Stimulated activated naive CD8-positive, alpha-beta T cell treated with anti-CD3 and anti-CD28 coated beads, Interleukin-15, Interleukin-2, amounts not matched to agents 100 U/mL and 50 U/mL, for 24 hours (primary cell): ENCODE data around the gene UACA.
"Not testable (repeated sequence)": the region's sequence is repeated elsewhere in the genome, so short reads cannot be mapped to it uniquely, and the experiment has no call there.

Experiments used
- ATAC-seq: fragments of 150-1000 bp; cut with Tn5 transposase; one replicate; pipeline ENCODE4 v1.10.0; 2021
- DNase-seq: peaks from one replicate; pipeline ENCODE4 v3.0.0; 2021

The UACA gene

DNA sequence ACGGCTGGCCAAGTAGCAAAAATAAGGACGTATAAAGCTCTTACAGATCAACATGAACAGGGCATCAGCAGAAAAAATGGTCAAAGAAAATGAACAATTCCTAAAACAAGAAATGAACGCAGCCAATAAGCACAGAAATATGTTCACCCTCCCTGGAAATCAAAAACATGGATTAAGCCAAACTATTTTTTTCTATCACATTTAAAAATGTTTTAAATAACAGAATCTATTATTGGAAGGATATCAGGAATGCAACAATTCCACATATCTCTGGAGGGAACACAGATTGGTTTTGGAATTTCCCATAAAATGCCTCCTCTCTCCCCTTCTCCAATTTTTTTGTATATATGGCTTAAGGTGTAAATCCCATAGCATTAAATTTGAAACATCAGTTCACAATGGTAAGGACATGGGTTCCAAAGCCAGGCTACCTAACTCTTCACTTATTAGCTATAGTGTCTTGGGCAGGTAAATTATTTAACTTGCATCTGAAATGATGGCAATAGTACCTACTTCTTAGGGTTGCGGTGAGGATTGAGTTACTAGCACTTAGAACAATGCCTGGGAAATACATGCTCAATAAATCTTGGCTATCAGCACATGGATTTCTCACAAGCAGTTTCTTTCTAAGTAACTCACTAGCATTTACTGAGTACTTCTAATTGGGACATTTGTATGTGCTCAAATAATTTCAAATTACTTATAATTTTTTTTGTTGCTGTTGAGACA, 10.1 kb downstream of the UACA start:
- DNase-seq (no peak), ATAC-seq (no peak)

DNA sequence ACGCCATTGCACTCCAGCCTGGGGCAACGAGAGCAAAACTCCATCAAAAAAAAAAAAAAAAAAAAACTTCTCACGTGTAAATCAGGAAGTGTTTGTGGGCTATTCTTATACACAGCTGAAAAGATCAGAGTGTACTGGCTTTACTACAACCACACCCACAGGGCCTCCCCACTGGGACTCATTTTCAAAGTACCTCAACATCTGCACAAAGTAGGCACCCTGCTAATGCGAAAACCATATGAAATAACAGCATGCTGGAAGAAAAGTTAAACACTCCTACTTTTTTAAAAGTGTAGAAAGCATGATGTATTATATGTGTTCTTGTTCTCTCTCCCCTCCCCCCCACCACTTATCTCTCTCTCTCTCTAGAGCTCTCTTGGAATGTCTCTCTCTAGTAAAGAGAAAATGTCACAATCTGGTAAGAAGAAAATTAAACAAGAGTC, 11.1 kb downstream of the UACA start:
- no peak for ATAC-seq

DNA sequence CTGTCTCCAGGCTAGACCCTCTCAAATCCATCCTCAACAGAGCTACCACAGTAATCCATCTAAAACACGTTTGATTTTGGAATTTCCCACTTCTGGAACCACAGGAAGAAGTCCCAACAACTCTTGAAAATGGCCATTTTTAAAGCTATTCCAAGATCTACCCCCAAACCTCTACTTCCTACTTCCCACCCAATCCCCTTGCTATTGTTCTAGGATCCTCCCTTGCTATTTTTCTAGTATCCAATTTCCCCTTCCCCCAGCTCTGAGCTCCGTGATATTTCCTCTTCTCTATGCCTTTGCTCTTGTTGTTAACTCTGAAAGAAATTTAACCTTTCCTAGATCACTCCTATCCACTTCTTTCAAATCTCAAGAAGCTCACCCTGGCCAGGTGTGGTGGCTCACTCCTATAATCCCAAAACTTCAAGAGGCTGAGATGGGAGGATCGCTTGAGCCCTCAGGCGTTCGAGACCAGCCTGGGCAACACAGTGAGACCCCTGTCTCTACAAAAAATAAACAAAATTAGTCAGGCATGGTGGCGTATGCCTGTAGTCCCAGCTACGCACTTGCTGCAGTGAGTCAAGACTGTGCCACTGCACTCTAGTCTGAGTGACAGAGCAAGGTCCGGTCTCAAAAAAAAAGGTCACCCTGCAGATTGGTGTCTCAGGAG, 13.0 kb downstream of the UACA start:
- DNase-seq, result no peak
- no peak for ATAC-seq

More for the DNA sequence above, 11.1 kb downstream of the UACA start:
- no peak for DNase-seq

DNA sequence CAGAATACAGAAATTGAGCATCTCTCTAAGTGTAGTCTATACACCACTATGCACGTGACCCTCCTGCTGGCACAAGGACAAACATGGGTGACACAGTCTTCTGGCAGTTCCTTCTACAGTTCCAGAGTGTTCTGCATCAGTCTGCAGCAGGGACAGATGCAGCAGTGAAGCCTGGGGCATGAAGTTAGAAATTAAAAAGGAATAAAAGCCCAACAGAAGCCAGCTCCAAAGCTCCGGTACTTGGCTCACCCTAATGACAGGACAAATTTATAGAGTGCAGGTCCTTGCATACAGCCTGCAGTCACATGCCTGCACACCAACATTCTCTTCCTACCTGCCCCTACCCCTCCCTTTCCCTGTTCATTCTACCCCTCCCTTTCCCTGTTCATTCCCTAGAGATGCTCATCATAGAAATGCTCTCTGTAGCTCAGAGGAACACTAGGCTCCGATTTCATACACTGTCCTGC, 15.0 kb downstream of the UACA start:
- ATAC-seq (no peak), DNase-seq (no peak)

DNA sequence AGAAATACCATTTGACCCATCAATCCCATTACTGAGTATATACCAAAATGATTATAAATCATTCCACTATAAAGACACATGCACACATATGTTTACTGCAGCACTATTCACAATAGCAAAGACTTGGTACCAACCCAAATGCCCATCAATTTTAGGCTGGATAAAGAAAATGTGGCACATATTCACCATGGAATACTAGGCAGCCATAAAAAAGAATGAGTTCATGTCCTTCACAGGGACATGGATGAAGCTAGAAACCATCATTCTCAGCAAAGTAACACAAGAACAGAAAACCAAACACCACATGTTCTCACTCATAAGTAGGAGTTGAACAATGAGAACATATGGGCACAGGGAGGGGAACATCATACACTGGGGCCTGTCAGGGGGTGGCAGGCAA, 16.8 kb downstream of the UACA start:
- not testable (repeated sequence) for DNase-seq, ATAC-seq

DNA sequence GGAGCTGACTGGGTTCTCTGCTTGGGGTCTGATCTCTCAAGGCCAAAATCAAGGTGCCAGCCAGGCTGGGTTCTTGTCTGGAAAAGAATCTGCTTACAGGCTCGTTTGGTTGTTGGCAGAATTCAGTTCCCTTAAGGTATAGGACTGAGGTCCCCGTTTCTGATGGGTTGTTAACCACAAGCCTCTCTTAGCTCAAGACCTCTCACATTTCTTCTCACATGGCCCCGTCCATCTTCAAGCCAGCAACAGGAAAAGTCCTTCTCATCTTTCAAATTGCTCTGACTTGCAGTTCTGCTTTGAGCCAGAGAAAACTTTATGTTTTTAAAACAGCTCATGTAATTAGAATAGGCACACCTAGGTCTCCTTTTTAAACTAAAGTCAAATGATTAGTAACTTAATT, 20.4 kb downstream of the UACA start:
- DNase-seq (no peak), ATAC-seq (no peak)

DNA sequence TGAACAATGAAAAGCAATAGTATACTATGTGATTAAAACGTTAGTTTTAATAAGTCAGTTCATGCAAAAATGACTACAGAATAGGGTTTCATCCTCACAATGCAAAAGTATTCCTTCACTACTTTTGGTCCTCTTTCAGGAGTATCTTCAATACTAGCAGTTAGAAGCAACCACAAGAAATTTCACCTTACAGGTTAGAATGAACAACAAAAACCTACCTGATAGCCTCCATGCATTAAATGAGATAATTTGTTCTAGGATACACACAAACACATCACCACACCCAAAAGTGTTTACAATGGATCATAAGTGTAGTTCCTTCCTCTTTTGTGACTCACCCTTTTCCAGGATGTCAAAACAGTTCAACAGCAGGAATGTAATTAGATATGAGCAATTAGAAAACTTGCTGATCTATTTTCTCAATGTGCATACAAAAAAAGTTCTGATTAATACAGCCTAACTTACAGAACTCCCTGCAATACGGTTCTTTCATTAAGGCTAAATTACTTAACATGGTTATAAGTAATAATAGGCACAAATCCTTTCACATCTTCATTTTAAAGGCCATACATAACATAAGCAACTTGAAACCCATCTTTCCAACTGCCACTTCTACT, 21.6 kb downstream of the UACA start:
- DNase-seq (no peak), ATAC-seq (no peak)

DNA sequence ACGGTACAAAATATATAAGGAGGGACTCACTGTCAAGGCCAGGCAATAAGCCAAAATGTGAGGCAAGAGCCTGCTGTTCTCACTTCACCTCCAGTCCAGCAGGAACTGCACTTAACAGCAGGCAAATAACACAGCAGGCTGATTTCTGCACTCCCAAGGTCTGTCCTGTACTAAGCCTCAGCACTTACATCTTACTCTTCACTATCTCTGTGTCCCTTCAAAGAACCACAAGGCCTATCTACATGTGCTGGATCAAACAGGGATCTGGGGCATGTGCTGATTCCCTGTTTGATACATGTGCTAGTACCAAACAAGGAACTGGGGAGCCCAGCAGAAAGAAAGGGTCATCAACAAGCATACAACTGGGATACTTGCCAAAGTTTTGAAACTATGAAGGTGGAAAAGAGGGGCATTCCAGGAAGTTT, 22.2 kb downstream of the UACA start:
- ATAC-seq (no peak), DNase-seq (no peak)

DNA sequence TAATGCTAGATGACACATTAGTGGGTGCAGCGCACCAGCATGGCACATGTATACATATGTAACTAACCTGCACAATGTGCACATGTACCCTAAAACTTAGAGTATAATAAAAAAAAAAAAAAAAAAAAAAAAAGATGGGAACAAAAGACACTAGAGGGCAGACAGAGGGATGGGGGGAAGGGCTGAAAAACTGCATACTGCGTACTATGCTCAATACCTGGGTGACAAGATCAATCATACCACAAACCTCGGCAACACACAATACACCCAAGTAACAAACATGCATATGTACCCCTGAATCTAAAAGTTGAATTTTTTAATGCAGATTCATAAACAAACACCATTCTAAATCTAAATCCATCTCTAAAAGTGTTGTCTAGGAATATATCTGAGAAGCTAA, 28.3 kb downstream of the UACA start:
- DNase-seq, ATAC-seq: not testable (repeated sequence)

DNA sequence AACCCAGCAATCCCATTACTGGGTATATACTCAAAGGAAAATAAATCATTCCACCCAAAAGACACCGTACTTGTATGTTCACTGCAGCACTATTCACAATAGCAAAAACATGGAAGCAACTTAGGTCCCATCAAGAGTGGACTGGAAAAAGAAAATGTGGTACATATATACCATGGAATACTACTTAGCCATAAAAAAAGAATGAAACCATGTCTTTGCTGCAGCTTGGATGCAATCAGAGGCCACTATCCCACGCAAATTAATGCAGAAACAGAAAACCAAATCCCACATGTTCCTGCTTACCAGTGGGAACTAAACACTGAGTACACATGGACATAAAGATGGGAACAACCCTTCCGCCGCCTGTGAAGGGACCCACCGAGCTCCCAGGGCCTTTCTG, 34.2 kb downstream of the UACA start:
- DNase-seq, result no peak
- no peak for ATAC-seq

DNA sequence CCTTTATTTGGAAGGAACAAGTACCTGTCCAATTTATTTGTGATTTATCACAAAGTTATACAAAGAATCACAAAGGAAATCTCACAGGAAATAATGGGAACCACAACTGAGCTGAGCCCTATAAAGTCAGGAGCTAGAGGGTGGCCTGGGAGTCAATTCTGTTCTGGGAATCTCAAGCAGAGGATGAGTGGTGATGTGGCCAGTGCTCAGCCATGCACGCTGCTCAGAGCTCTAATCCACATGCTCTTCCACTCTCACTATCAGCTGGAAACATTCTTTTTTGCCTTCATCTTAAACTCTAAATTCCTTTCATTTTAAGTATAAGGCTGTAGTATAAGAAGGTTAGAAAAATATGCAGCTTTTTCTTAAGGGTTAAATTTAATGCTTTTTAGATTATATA, 36.6 kb downstream of the UACA start:
- ATAC-seq, result no peak
- DNase-seq, result no peak

DNA sequence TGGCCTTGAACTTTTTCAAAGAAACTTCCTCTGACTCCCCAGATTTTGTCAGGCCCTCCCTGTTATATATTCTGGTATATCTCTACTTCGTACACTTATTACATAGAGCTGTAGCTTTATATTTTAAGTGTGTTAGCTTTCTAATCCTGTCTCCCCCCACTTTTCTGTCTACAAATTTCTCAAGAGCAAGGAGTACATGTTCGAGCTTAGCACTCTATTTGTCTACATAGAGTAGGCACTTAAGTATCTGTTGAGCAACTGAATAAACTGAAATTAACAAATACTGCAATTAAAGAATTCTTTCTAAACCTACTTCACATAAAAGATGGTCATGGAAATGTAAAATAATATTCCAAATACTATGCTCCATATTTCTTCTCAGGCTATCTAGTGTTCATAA, 39.4 kb downstream of the UACA start:
- no peak for ATAC-seq
- DNase-seq, result no peak

DNA sequence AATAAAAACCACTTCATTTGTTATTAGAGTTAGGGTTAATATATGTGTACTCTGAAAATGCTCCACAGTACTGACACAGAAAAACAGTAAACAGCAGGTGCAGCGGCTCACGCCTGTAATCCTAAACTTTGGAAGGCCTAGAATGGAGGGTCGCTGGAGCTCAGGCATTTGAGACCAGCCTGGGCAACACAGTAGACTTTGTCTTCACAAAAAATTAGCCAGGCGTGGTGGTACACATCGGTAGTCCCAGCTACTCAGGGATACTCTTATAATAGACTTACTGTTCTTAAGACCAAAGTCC, 40.3 kb downstream of the UACA start:
- no peak for DNase-seq
- ATAC-seq, result no peak

DNA sequence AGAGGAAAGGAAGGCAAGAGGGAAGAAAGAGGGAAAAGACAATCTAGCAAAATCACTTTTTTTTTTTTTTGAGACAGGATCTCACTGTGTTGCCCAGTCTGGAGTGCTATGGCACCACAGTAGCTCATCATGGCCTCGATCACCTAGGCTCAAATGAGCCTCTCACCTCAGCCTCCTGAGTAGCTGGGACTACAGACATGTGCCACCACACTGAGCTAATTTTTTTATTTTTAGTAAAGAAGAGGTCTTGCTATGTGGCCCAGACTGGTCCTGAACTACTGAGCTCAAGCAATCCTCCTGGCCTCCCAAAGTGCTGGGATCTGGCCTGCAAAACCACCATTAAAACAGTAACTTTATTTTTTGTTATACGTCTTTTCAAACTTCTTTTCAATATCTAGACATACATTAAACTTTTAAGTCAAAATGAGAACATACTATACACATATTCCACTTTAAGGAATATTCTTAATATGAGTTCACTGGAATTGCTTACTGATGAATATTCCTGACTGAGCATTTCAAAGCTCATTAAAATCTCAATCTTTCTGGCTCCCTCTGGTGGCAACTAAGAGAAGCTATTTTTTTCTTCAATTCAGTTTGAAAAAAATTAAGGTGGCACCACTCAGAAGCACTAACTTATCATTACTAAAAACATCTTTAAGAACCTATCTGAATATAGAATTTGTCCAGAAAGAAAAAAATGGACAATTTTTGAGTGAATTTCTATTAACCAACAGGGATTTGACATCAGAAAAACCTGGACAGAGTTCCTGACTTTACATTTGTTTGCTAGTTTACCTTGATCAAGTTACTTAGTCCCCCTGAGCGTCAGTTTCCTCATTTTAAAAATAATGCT, 40.9 kb downstream of the UACA start:
- no peak for DNase-seq
- ATAC-seq, result no peak

DNA sequence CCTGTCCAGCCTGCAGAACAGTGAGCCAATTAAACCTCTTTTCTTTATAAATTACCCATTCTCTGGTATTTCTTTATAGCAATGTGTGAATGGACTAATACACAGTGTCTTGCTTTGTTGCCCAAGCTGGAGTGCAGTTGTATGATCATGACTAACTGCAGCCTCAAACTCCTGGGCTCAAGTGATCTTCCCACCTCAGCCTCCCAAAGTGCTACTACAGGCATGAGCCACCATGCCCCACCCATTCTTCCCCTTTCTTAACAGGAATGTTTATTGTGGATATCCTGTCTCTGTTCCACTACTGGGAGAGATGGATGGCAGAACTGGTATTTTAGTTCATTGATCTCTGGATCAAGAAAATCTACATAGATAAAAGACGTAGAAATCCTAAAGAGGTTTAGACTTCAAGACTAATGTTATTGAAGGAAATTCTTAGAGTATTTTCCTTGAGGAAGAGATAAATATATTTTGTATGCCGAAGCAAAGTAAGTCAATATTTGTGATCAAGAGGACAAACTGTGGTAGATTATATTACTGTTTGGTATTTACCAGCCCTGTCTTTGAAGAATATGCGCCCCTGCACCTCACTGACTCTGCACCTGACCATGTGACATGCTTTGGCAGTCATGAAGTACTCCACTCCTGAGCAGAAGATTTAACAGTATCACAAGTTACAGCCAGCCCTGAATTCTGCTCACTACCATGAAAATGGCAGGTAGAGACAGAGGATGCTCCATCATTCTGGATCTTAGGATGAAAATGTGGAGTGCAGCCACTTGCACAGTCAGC, 42.9 kb downstream of the UACA start:
- no peak for ATAC-seq
- DNase-seq, result no peak

DNA sequence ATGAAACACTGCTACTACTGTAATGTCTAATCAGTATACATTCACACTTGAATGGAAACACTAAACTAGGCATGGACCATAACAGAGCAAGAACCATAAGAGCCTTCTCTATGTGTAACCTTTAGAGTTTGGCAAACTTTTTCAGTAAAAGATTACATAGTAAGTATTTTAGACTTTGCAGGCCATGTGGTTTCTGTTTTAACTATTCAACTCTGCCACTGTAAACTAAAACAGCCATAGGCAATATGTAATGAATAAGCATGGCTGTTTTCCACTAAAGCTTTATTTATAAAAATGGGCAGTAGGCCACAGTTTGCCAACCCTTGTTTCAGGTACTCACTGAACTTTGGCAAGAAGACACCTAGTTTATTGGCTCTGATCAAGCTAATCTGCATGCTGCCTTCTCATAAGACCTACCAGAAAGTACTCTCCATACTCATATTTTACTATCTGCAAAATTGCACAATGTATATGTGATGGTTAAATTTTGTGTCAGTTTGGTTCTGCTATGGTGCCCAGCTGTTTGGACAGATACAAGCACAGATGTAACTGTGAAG, 46.0 kb downstream of the UACA start:
- no peak for DNase-seq
- no peak for ATAC-seq

DNA sequence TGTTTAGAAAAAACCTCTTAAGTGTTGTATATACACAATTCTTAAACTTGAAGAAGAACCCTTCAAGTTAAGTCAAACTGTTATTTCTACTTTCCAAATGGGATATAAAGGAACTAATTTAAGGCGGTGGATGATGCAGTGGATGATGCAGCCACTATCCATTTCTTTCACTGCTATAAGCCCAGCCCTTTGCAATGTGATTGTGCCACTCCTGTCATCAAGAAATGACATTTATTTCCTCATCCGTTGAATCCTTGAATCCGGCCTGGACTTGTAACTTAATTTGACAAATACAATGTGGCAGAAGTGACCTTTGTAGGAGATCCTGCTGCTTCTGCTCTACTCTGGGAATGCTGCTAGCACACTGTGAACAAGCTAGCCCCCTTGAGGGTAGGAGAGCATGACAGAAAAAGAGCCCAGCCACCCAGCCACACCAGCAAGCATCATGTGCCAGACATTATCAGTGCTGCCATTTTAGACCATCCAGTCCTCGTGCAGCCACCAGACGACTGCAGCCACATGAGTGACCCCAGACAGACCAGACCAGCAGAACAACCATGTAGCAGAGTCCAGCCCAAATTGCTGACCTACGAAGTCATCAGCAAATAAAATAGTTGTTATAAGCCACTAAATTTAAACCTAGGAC, 47.4 kb downstream of the UACA start:
- ATAC-seq, result no peak
- no peak for DNase-seq

DNA sequence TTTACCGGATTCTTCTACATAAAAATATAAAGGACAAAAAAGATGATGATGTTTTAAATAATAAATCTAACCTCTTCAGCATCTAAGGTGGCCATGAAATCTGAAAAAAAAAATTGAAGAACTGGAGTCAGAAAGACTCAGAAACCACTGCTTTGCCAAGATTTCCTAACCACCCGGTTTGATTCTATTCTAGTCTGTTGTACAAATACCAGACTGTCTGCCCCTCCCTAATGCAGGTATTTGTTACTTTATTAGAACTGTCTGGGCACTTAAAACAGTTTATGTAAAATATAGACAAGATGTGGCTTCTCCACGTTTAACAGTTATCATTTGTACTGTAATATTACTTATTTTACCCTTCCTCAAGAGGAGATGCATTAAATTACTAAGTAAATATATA, 48.8 kb downstream of the UACA start:
- no peak for DNase-seq
- no peak for ATAC-seq

DNA sequence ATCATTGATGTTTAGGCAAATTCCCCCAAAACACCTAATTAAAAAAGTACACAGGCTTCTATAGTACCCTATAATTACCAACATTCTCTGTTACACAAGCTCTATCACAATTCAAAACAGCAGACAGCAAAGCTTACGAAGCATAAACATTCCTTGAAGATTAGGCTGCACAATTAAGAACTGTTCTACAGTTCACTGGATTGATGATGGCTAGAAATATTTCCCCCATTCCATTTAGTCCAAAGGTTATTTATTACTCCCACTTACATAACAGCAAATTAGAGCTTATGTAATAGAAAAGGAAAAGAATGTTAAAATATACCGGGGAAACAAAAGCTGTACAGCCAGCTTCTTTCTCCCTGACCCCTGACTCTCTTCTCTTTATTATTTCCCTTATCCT, 49.3 kb downstream of the UACA start:
- no peak for ATAC-seq
- DNase-seq, result no peak

DNA sequence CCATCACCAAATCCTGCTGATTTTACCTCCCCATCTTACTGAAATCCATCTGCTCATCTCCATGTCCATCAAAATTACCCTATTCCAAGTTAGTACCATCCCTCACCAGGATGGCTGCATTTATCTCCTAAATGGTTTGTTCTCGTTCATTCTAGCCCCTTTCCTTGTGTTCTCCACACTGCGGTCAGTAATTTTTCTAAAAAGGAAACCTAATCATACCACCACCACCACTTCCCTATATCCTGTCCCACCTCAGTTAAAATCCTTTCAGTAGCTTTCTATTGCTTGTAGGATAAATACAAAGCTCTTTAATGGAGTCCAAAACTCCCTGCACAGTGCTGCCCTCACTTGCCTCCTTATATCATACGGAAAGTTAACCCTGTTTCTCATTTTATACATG, 51.1 kb downstream of the UACA start:
- ATAC-seq, result no peak
- DNase-seq, result no peak

DNA sequence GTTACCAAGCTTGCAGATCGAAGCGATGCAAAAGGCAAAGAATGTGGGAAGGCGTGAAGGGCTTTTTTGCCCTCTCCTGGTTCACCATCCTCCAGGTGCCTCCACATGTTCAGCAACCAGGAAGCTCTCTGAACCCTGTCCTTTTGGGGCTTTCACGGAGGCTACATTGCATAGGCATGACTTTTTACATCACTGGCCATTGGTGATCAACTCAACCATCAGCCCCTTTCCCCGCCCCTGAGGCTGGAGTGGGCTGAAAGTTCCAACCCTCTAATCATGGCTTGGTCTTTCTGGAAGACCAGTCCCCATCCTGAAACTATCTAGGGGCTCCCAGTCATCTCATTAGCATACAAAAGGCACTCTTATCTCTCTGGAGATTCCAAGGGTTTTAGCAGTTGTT, 52.6 kb downstream of the UACA start:
- no peak for ATAC-seq

More for the DNA sequence above, 52.6 kb downstream of the UACA start:
- DNase-seq, result no peak
